RKO (cell line): ENCODE measurements around the gene ABCC3.

ENCODE experiments used
- DNase-seq: peaks from one replicate; pipeline ENCODE4 v3.0.0-alpha.2; 2016; ENCODE audit warnings: low spot score

Gene ABCC3

DNA sequence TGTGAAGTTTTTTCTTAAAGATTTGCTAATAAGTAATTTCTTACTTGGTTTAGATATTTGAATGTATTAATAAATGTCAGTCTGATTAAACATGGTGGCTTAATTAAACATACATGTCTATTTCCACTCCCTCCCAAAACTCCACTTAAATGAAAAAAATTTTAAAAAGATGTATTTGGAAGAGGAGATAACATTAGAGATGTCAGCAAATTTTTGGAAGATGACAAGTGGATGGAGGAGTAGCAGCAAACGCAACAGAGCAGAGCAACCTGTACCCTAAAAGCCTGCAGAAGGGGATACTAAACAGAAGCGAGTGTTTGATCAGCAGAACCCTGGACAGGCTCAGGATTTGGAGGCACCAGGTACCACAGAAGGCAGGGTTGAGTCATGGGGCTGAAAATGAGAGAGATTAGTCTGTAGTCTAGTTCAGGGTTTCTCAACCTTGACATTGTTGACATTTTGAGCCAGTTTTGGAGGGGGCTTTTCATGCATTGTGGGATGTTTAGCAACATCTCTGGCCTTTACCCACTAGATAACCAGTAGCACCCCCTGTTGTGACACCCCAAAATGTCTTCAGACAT is 102.5 kb downstream of the ABCC3 start:
- DNase-seq: no peak

DNA sequence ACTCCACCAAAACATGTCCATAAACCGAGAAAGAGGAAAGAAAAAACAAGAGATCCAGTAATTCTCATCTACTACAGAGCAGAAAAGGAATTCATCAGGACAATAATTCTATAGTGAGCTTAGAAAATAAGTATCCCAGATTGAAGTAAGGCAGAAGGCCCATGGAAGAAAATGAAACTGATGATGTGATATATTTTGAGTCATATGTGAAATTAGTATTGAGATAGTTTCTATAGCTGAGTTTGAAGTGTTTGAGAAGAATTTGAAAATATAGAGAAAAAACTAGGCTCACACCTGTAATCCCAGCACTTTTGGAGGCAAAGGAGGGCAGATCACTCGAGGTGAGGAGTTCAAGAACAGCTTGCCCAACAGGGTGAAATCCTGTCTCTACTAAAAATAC is 104.4 kb downstream of the ABCC3 start:
- no peak for DNase-seq
